Lung microvascular endothelial cell (primary cell): ENCODE measurements around the gene LAMB2. TPM values are rescaled to one million over a fixed set of nuclear protein-coding genes. Genes with fewer than 3 reads are reported as not detected.

Source experiments
- DNase-seq, 2 donors: peaks; one replicate each; pipeline versions ENCODE4 v3.0.0 to v3.0.0-alpha.2; 2010; ENCODE audit warnings: low read depth in 2 of 2
- total RNA-seq: library from RNA; depleted of rRNA; stranded (reverse); fragments of >200 nt; gene quantifications from 2 replicates; pipeline ENCODE4 v1.2.1, GENCODE V29; 2014

Gene LAMB2
- 580 and 1,189 TPM in 2 replicates for total RNA-seq

- DNase-seq: peak; percentile 84 to 90
These were observed at the start of gene LAMB2 for GRCh38 chr3:49132437-49133225. TSS of gene LAMB2 (minus strand) at chr3:49133050. CDS start at chr3:49132867, 183 bp downstream.

- no peak for DNase-seq
These were observed 48.5 kb upstream of the LAMB2 start for GRCh38 chr3:49181351-49181750.

GRCh38 chr3:49180116-49180515 is 47.3 kb upstream of the LAMB2 start:
- DNase-seq: no peak

- no peak for DNase-seq
These were observed 44.2 kb upstream of the LAMB2 start for GRCh38 chr3:49177073-49177472.

- DNase-seq: no peak
These were observed 42.7 kb upstream of the LAMB2 start for GRCh38 chr3:49175530-49175929.

- DNase-seq: no peak
These were observed 41.6 kb upstream of the LAMB2 start for GRCh38 chr3:49174397-49174985.

- DNase-seq: peak in 1 of 2 donors; percentile 20
These were observed 40.9 kb upstream of the LAMB2 start for GRCh38 chr3:49173792-49174170.

GRCh38 chr3:49173116-49173791 is 40.4 kb upstream of the LAMB2 start:
- peak; percentile 70 to 78 for DNase-seq

GRCh38 chr3:49172551-49173041 is 39.7 kb upstream of the LAMB2 start:
- no peak for DNase-seq

GRCh38 chr3:49171775-49172500 is 39.1 kb upstream of the LAMB2 start:
- DNase-seq: no peak

GRCh38 chr3:49171119-49171774 is 38.4 kb upstream of the LAMB2 start, which contains the start of gene KLHDC8B:
TSS of gene KLHDC8B (plus strand) at chr3:49171598. CDS start at chr3:49172770, 1,172 bp downstream.
- peak; percentile 91 to 94 for DNase-seq

- DNase-seq: no peak
These were observed 37.9 kb upstream of the LAMB2 start for GRCh38 chr3:49170744-49171118.

GRCh38 chr3:49166752-49167556 is 34.1 kb upstream of the LAMB2 start:
- no peak for DNase-seq

- DNase-seq: peak; percentile 69 to 75
These were observed 33.2 kb upstream of the LAMB2 start, which contains the start of gene CCDC71 for GRCh38 chr3:49165771-49166751. TSS of gene CCDC71 (minus strand) at chr3:49166331. CDS start at chr3:49164208, 2,123 bp downstream.

GRCh38 chr3:49164983-49165720 is 32.3 kb upstream of the LAMB2 start:
- peak in 1 of 2 donors; percentile 15 for DNase-seq

- DNase-seq: no peak
These were observed 30.8 kb upstream of the LAMB2 start for GRCh38 chr3:49163609-49164008.

- no peak for DNase-seq
These were observed 30.0 kb upstream of the LAMB2 start for GRCh38 chr3:49162751-49163419.
